ENCODE measurements around the gene SH2D3C.
A peak's percentile ranks its signal among the peaks of the same experiment; 100 is the strongest.

Gene SH2D3C

GRCh38 chr9:127731938-127732337 lies 46.5 kb downstream of the SH2D3C start:
- peaks cover 12% of the 10 kb centered on the region for H3K4me1 ChIP-seq (ENCODE audit: control insufficient read depth, insufficient read depth, low read length)
- no peaks in the 10 kb centered on the region for H3K27me3 ChIP-seq (replicated peaks; ENCODE audit: control insufficient read depth, insufficient read depth, low read length)
- H3K4me3 ChIP-seq (ENCODE audit: low read length), result no peak overlapping the region
- H3K9me3 ChIP-seq (ENCODE audit: control insufficient read depth, low read length), result no peaks in the 10 kb centered on the region
- H3K9ac ChIP-seq (ENCODE audit: low read length), result no peak overlapping the region
- no peak for DNase-seq (ENCODE audit: low read depth)
- H3K36me3 ChIP-seq (ENCODE audit: control insufficient read depth, insufficient read depth, low read length, severe bottlenecking), result peaks cover 6% of the 10 kb centered on the region

- Histone ChIP-seq H3K4me1 (ENCODE audit: control insufficient read depth, insufficient read depth, low read length) (peaks cover 12% of the 10 kb centered on the region), H3K4me3 (ENCODE audit: low read length) (no peak overlapping the region), H3K9me3 (ENCODE audit: control insufficient read depth, low read length) (no peaks in the 10 kb centered on the region), H3K27me3 (replicated peaks; ENCODE audit: control insufficient read depth, insufficient read depth, low read length) (no peaks in the 10 kb centered on the region), H3K9ac (ENCODE audit: low read length) (no peak overlapping the region), H3K36me3 (ENCODE audit: control insufficient read depth, insufficient read depth, low read length, severe bottlenecking) (peaks cover 6% of the 10 kb centered on the region)
- DNase-seq (ENCODE audit: low read depth), result no peak
Observed at GRCh38 chr9:127730799-127731410, 47.6 kb downstream of the SH2D3C start.

- Histone ChIP-seq H3K4me1 (ENCODE audit: control insufficient read depth, insufficient read depth, low read length) (peaks cover 7% of the 10 kb centered on the region), H3K27me3 (replicated peaks; ENCODE audit: control insufficient read depth, insufficient read depth, low read length) (no peaks in the 10 kb centered on the region), H3K4me3 (ENCODE audit: low read length) (no peak overlapping the region), H3K36me3 (ENCODE audit: control insufficient read depth, insufficient read depth, low read length, severe bottlenecking) (peaks cover 6% of the 10 kb centered on the region), H3K9me3 (ENCODE audit: control insufficient read depth, low read length) (no peaks in the 10 kb centered on the region), H3K9ac (ENCODE audit: low read length) (no peak overlapping the region)
- DNase-seq (ENCODE audit: low read depth), result no peak
Observed at GRCh38 chr9:127730262-127730661, 48.2 kb downstream of the SH2D3C start.

GRCh38 chr9:127729522-127730256 lies 48.8 kb downstream of the SH2D3C start:
- Histone ChIP-seq H3K4me3 (ENCODE audit: low read length) (no peak overlapping the region), H3K9me3 (ENCODE audit: control insufficient read depth, low read length) (no peaks in the 10 kb centered on the region), H3K27me3 (replicated peaks; ENCODE audit: control insufficient read depth, insufficient read depth, low read length) (no peaks in the 10 kb centered on the region), H3K4me1 (ENCODE audit: control insufficient read depth, insufficient read depth, low read length) (peaks cover 9% of the 10 kb centered on the region), H3K36me3 (ENCODE audit: control insufficient read depth, insufficient read depth, low read length, severe bottlenecking) (peaks cover 6% of the 10 kb centered on the region), H3K9ac (ENCODE audit: low read length) (no peak overlapping the region)
- no peak for DNase-seq (ENCODE audit: low read depth)

GRCh38 chr9:127728808-127729207 lies 49.7 kb downstream of the SH2D3C start:
- H3K27me3 ChIP-seq (replicated peaks; ENCODE audit: control insufficient read depth, insufficient read depth, low read length), result no peaks in the 10 kb centered on the region
- H3K9me3 ChIP-seq (ENCODE audit: control insufficient read depth, low read length), result no peaks in the 10 kb centered on the region
- H3K36me3 ChIP-seq (ENCODE audit: control insufficient read depth, insufficient read depth, low read length, severe bottlenecking), result peaks cover 6% of the 10 kb centered on the region
- H3K9ac ChIP-seq (ENCODE audit: low read length), result no peak overlapping the region
- H3K4me3 ChIP-seq (ENCODE audit: low read length), result no peak overlapping the region
- peaks cover 11% of the 10 kb centered on the region for H3K4me1 ChIP-seq (ENCODE audit: control insufficient read depth, insufficient read depth, low read length)
- DNase-seq (ENCODE audit: low read depth), result no peak

- no peak for DNase-seq (ENCODE audit: low read depth)
- peaks cover 18% of the 10 kb centered on the region for H3K4me1 ChIP-seq (ENCODE audit: control insufficient read depth, insufficient read depth, low read length)
- H3K9me3 ChIP-seq (ENCODE audit: control insufficient read depth, low read length), result no peaks in the 10 kb centered on the region
- H3K36me3 ChIP-seq (ENCODE audit: control insufficient read depth, insufficient read depth, low read length, severe bottlenecking), result peaks cover 5% of the 10 kb centered on the region
- no peak overlapping the region for H3K4me3 ChIP-seq (ENCODE audit: low read length)
- H3K9ac ChIP-seq (ENCODE audit: low read length), result no peak overlapping the region
- no peaks in the 10 kb centered on the region for H3K27me3 ChIP-seq (replicated peaks; ENCODE audit: control insufficient read depth, insufficient read depth, low read length)
Observed at GRCh38 chr9:127726871-127727270, 51.6 kb downstream of the SH2D3C start.

DNA sequence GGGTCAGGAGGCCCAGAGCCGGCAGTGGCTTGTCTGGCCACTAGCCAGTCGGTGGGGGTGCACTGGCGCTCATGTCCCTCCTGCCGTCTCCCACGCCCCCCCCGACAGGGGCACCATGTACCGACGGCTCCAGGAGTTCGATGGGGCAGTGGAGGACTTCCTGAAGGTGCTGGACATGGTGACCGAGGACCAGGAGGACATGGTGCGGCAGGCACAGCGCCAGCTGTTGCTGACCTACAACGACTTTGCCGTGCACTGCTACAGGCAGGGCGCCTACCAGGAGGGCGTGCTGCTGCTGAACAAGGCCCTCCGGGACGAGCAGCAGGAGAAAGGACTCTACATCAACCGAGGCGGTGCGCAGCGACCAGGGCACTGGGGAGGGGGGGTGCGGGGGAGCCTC lies 54.5 kb downstream of the SH2D3C start:
- no peak overlapping the region for H3K4me3 ChIP-seq (ENCODE audit: low read length)
- H3K27me3 ChIP-seq (replicated peaks; ENCODE audit: control insufficient read depth, insufficient read depth, low read length), result no peaks in the 10 kb centered on the region
- DNase-seq (ENCODE audit: low read depth), result no peak

GRCh38 chr9:127723444-127723843 lies 55.0 kb downstream of the SH2D3C start:
- H3K4me3 ChIP-seq (ENCODE audit: low read length), result no peak overlapping the region
- no peaks in the 10 kb centered on the region for H3K27me3 ChIP-seq (replicated peaks; ENCODE audit: control insufficient read depth, insufficient read depth, low read length)
- H3K4me1 ChIP-seq (ENCODE audit: control insufficient read depth, insufficient read depth, low read length), result peaks cover 18% of the 10 kb centered on the region
- DNase-seq (ENCODE audit: low read depth), result peak; percentile 21
- H3K9ac ChIP-seq (ENCODE audit: low read length), result no peak overlapping the region
- H3K36me3 ChIP-seq (ENCODE audit: control insufficient read depth, insufficient read depth, low read length, severe bottlenecking), result no peaks in the 10 kb centered on the region
- H3K9me3 ChIP-seq (ENCODE audit: control insufficient read depth, low read length), result no peaks in the 10 kb centered on the region

More for the DNA sequence above, 54.5 kb downstream of the SH2D3C start:
- Histone ChIP-seq H3K36me3 (ENCODE audit: control insufficient read depth, insufficient read depth, low read length, severe bottlenecking) (no peaks in the 10 kb centered on the region), H3K4me1 (ENCODE audit: control insufficient read depth, insufficient read depth, low read length) (peaks cover 18% of the 10 kb centered on the region), H3K9ac (ENCODE audit: low read length) (no peak overlapping the region), H3K9me3 (ENCODE audit: control insufficient read depth, low read length) (no peaks in the 10 kb centered on the region)

DNA sequence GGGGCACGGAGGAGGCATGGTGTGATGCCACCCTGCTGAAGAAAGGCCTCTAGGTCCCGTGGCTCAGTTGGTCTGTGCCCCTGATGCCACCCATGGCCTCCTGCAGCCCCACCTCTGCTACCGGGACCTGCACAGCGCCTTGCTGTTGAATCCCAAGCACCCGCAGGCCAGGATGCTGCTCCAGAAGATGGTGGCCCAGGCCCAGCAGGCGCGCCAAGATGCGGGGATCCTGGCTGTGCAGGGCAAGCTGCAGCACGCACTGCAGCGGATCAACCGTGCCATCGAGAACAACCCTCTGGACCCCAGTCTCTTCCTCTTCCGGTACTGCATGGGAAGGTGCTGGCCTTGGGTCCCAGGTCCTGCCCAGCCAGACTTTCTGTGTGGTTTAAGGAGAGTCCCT lies 55.5 kb downstream of the SH2D3C start:
- no peaks in the 10 kb centered on the region for H3K36me3 ChIP-seq (ENCODE audit: control insufficient read depth, insufficient read depth, low read length, severe bottlenecking)
- DNase-seq (ENCODE audit: low read depth), result no peak
- H3K9me3 ChIP-seq (ENCODE audit: control insufficient read depth, low read length), result no peaks in the 10 kb centered on the region
- no peak overlapping the region for H3K4me3 ChIP-seq (ENCODE audit: low read length)
- H3K4me1 ChIP-seq (ENCODE audit: control insufficient read depth, insufficient read depth, low read length), result peaks cover 18% of the 10 kb centered on the region
- H3K27me3 ChIP-seq (replicated peaks; ENCODE audit: control insufficient read depth, insufficient read depth, low read length), result no peaks in the 10 kb centered on the region
- H3K9ac ChIP-seq (ENCODE audit: low read length), result no peak overlapping the region

DNA sequence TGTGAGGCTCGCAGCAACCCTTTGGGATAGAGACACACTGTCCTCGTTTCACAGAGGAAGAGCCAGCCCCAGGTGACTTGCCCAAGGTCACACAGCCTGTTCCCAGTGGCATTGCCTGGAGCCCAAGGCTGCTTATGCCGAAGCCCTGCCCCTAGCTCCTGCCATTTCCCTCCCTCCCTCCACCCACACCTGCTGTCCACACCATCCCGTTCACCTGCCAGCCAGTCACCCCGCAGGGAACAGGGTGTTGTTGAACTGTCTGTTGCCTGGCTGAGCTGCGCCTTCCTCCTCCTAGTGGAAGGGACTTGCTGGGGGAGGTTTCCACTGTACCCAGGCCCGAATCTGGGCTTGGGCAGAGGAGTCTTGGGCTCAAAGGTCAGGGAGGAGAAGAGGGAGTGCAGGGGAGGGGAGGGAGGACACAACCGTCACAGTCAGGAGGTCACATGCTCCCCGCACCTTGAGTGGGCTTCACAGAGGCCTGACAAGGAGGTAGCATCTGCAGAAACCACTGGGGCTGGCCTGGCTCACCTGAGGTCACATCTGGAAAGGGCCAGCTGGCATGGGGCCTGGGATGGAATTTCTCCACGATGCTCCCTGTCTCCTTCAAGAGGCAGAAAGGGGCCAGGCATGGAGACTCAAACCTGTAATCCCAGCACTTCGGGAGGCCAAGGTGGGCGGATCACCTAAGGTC lies 56.3 kb downstream of the SH2D3C start:
- H3K9ac ChIP-seq (ENCODE audit: low read length), result no peak overlapping the region
- no peaks in the 10 kb centered on the region for H3K36me3 ChIP-seq (ENCODE audit: control insufficient read depth, insufficient read depth, low read length, severe bottlenecking)
- H3K4me3 ChIP-seq (ENCODE audit: low read length), result no peak overlapping the region
- no peak for DNase-seq (ENCODE audit: low read depth)
- no peaks in the 10 kb centered on the region for H3K27me3 ChIP-seq (replicated peaks; ENCODE audit: control insufficient read depth, insufficient read depth, low read length)
- no peaks in the 10 kb centered on the region for H3K9me3 ChIP-seq (ENCODE audit: control insufficient read depth, low read length)
- H3K4me1 ChIP-seq (ENCODE audit: control insufficient read depth, insufficient read depth, low read length), result peaks cover 21% of the 10 kb centered on the region

DNA sequence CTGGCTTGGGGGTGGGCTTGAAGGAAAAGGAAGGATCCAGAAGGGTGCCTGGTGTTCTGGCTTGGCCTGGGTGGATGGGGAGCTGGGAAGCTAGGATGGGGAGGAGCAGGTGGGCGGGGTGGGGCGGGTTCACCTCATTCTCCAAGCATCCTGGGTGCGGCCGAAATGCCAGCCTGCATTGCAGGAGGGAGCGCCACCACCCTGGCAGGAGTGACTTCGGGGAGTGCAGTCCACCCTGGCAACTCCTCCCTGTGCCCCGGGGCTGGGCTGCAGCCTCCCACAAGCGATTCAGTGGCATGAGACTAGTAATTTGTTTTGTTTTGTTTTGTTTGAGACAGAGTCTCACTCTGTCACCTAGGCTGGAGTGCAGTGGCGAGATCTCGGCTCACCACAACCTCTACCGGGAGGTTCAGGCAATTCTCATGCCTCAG lies 57.1 kb downstream of the SH2D3C start:
- no peaks in the 10 kb centered on the region for H3K27me3 ChIP-seq (replicated peaks; ENCODE audit: control insufficient read depth, insufficient read depth, low read length)
- no peak overlapping the region for H3K4me3 ChIP-seq (ENCODE audit: low read length)
- no peak for DNase-seq (ENCODE audit: low read depth)
- H3K9ac ChIP-seq (ENCODE audit: low read length), result no peak overlapping the region
- no peaks in the 10 kb centered on the region for H3K36me3 ChIP-seq (ENCODE audit: control insufficient read depth, insufficient read depth, low read length, severe bottlenecking)
- H3K9me3 ChIP-seq (ENCODE audit: control insufficient read depth, low read length), result no peaks in the 10 kb centered on the region
- H3K4me1 ChIP-seq (ENCODE audit: control insufficient read depth, insufficient read depth, low read length), result peaks cover 21% of the 10 kb centered on the region

Measured in adipocyte (in vitro differentiated cells).